ENCODE measurements around the gene NTN5. TPM values are rescaled to one million over a fixed set of nuclear protein-coding genes. Genes with fewer than 3 reads are reported as not detected.

NTN5 gene
- total RNA-seq, 2 donors from 2014 or later = 0.32 TPM; not detected in 1

DNA sequence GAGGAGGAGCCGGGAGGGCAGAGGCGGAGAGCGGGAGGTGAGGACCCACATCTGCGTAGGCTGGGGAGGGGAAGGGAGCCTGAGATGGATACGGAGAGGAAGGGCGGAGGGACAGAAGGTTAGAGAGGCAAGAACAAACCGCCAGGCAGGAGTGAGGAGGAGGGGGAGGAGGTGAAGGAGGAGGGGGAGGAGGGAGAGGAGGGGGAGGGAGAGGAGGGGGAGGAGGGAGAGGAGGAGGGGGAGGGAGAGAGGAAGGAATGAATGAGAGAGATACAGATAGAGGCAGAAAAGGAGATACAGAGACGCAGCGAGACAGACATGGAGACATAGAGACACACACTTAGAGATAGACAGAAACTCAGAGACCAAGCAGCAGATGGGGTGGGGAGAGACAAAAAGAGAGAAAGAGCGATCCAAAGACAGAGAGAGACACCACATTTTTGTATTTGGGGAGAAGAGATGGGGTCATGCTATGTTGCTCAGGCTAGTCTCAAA lies 26.0 kb downstream of the NTN5 start:
- intact Hi-C loops (cut with DNase I) = loop anchor here (5.0 kb wide), 3 partner anchors 91 to 196 kb away; no protein-coding TSS in a partner anchor
- H3K4me1 ChIP-seq = no peaks in the 10 kb centered on the region
- peak overlapping the region; percentile 27 for H3K4me3 ChIP-seq
- no peak overlapping the region for H3K9ac ChIP-seq (ENCODE audit: low read depth in 2 of 2, low read length in 2 of 2)
- H3K9me3 ChIP-seq = no peaks in the 10 kb centered on the region
- H3K36me3 ChIP-seq = no peaks in the 10 kb centered on the region
- no peak for DNase-seq
- peaks cover 5% of the 10 kb centered on the region for H3K27me3 ChIP-seq
- TF ChIP-seq CTCF (IDR thresholded peaks at IDR 0.05) = no peak
- peak overlapping the region; percentile 31 for H3K27ac ChIP-seq

DNA sequence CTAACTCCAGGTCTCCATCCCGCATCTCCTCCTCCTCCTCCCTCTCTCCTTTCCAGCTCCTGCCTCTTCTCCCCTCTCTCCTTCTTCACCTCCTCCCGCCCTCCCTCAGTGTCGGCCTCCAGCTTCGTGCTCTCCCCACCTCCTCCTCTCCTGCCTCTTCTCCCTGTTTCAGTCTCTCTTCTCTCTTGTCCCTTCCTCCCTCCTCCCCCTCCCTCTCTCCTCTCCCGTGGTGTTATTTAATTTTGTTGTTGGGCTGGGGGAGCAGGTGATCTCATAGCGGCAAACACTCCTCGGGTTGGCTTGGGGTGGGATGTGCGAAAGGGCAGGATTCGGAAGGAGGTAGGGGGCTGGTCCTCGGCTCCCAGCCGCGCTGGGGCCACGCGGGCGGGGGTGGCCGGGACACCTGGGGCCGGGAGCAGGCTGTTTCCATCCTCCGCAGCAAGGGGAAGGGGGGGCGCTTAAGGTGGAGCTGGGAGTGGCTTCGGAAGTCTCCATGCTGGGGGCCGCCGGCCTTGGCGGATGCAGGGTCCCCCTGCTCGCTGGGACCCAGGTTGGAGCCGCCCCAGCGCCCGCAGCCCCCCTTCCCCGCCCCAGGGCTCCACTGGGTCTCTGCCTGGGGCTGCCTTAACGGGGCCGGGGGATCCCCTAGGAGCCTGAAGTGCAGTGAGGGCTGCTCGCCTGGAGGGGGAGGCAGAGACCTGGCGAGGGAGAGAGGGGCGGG lies 26.7 kb downstream of the NTN5 start, which contains the start of gene CA11:
Gene CA11 (minus strand): TSS at position 187 of the 721 bp plus-strand sequence. CDS start 555 bp downstream, outside the sequence.
- DNase-seq = peak; percentile 89
- TF ChIP-seq CTCF (IDR thresholded peaks at IDR 0.05) = peak; percentile 84
- no peaks in the 10 kb centered on the region for H3K36me3 ChIP-seq
- no peaks in the 10 kb centered on the region for H3K9me3 ChIP-seq
- H3K4me3 ChIP-seq = peak within 1 kb of the TSS; percentile 27
- H3K4me1 ChIP-seq = no peaks in the 10 kb centered on the region
- peak within 1 kb of the TSS; percentile 31 for H3K27ac ChIP-seq
- intact Hi-C loops (cut with DNase I) = loop anchor here (5.0 kb wide), 3 partner anchors 91 to 196 kb away; no protein-coding TSS in a partner anchor
- peak within 1 kb of the TSS; percentile 26 to 58 for H3K9ac ChIP-seq (ENCODE audit: low read depth in 2 of 2, low read length in 2 of 2)
- peaks cover 5% of the 10 kb centered on the region for H3K27me3 ChIP-seq

GRCh38 chr19:48645620-48646000 lies 27.2 kb downstream of the NTN5 start:
- peaks cover 5% of the 10 kb centered on the region for H3K27me3 ChIP-seq
- H3K9ac ChIP-seq (ENCODE audit: low read depth in 2 of 2, low read length in 2 of 2) = peak overlapping the region; percentile 26 to 58
- H3K9me3 ChIP-seq = no peaks in the 10 kb centered on the region
- peak overlapping the region; percentile 27 for H3K4me3 ChIP-seq
- intact Hi-C loops (cut with DNase I) = loop anchor here (5.0 kb wide), 3 partner anchors 92 to 197 kb away; no protein-coding TSS in a partner anchor
- H3K27ac ChIP-seq = peak overlapping the region; percentile 31
- DNase-seq = no peak
- no peak for TF ChIP-seq CTCF (IDR thresholded peaks at IDR 0.05)
- no peaks in the 10 kb centered on the region for H3K36me3 ChIP-seq
- H3K4me1 ChIP-seq = no peaks in the 10 kb centered on the region

- no peak for TF ChIP-seq CTCF (IDR thresholded peaks at IDR 0.05)
- H3K4me3 ChIP-seq = peak overlapping the region; percentile 27
- intact Hi-C loops (cut with DNase I) = loop anchor here (5.0 kb wide), 3 partner anchors 92 to 197 kb away; no protein-coding TSS in a partner anchor
- no peaks in the 10 kb centered on the region for H3K36me3 ChIP-seq
- peak; percentile 75 for DNase-seq
- no peak overlapping the region for H3K27ac ChIP-seq
- H3K4me1 ChIP-seq = no peaks in the 10 kb centered on the region
- H3K9me3 ChIP-seq = no peaks in the 10 kb centered on the region
- H3K9ac ChIP-seq (ENCODE audit: low read depth in 2 of 2, low read length in 2 of 2) = peak overlapping the region; percentile 26 to 58
- peaks cover 5% of the 10 kb centered on the region for H3K27me3 ChIP-seq
These were observed 27.8 kb downstream of the NTN5 start for GRCh38 chr19:48644839-48645619.

- H3K27ac ChIP-seq = no peak overlapping the region
- H3K4me3 ChIP-seq = no peak overlapping the region
- TF ChIP-seq CTCF (IDR thresholded peaks at IDR 0.05) = no peak
- H3K9ac ChIP-seq (ENCODE audit: low read depth in 2 of 2, low read length in 2 of 2) = no peak overlapping the region
- peaks cover 5% of the 10 kb centered on the region for H3K27me3 ChIP-seq
- no peaks in the 10 kb centered on the region for H3K9me3 ChIP-seq
- H3K36me3 ChIP-seq = no peaks in the 10 kb centered on the region
- no peaks in the 10 kb centered on the region for H3K4me1 ChIP-seq
- intact Hi-C loops (cut with DNase I) = no loop called here
- no peak for DNase-seq
These were observed 28.5 kb downstream of the NTN5 start for GRCh38 chr19:48644355-48644754.

Measured in colonic mucosa (tissue), 4 donors.